G401 (cell line): ENCODE measurements around the gene LGALS14. TPM values are rescaled to one million over a fixed set of nuclear protein-coding genes. Genes with fewer than 3 reads are reported as not detected.
"Not testable (repeated sequence)": the region's sequence is repeated elsewhere in the genome, so short reads cannot be mapped to it uniquely, and the experiment has no call there.

Experiments
- DNase-seq: peaks from one replicate; pipeline ENCODE4 v3.0.0-alpha.2; 2015; ENCODE audit warnings: low spot score
- in situ Hi-C: cut with HindIII; loops from 2 replicates; pipeline ENCODE4 v1.10.0; 2016; ENCODE audit warnings: low sequenced_read_pairs, mixed read lengths
- total RNA-seq: library from RNA; depleted of rRNA; stranded (reverse); fragments of >200 nt; shearing (Covaris generic); gene quantifications from 2 replicates; pipeline ENCODE4 v1.2.3, GENCODE V29; 2014; rRNA removed

The LGALS14 gene
- not detected in 2 replicates for total RNA-seq

DNA sequence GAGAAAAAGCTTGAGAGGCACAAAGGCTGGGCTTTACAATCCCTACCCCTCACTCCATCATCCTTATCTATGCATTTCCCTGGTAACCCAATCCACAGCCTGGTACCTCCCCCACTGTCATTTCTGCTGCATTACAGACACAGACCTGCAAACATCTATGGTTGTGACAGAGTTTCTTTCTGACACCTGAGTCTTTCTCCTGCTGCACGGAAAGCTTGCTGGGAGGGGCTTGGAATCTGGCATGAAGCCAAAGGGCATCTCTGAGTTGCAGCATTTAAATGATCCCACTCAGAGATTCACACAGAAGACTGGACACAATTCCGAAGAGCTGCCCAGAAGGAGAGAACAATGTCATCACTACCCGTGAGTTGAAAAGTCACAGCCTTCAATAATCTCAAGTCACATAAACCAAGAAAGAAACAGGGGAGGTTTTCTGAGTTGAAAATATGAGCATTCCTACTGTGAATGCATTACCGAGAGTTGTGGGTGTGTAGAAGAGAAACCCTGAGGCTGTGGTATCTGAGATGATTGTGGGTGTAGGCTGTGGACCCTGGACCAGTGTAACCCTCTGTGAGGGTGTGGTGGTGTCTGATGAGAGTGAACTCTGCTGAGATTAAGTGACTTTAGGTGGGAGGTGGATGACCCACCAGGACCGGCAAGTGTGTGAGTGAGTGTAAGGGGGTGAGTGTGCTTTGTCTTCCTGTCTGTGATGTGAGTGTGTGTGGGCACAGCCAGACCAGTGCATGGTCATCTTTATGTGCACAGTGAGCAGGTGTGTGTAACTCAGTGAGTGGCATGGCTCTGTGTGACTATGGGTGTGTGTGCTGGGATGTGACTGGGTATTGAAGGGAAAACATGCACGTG lies at the start of gene LGALS14:
LGALS14 (plus strand) TSS at position 301 of the 864 bp plus-strand sequence; CDS start at position 349, 48 bp downstream.
- in situ Hi-C loops, result no loop called here

DNA sequence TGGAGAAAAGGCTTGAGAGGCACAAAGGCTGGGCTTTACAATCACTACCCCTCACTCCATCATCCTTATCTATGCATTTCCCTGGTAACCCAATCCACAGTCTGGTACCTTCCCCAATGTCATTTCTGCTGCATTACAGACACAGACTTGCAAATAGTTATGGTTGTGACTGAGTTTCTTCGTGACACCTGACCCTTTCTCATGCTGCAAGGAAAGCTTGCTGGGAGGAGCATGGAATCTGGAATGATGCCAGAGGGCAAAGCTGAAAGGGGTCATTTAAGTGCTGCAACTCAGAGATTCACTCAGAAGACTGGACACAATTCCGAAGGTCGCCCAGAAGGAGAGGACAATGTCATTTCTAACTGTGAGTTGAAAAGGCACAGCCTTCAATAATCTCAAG lies 48.7 kb upstream of the LGALS14 start, which contains the start of gene LGALS16:
LGALS16 (plus strand) TSS at position 301 of the 400 bp plus-strand sequence; CDS start at position 350, 49 bp downstream.
- in situ Hi-C loops, result no loop called here
- no peak for DNase-seq

More for the DNA sequence above, at the start of gene LGALS14:
- DNase-seq, result no peak

- in situ Hi-C loops, result no loop called here
- no peak for DNase-seq
Observed at GRCh38 chr19:39659791-39660190, 44.5 kb upstream of the LGALS14 start.

DNA sequence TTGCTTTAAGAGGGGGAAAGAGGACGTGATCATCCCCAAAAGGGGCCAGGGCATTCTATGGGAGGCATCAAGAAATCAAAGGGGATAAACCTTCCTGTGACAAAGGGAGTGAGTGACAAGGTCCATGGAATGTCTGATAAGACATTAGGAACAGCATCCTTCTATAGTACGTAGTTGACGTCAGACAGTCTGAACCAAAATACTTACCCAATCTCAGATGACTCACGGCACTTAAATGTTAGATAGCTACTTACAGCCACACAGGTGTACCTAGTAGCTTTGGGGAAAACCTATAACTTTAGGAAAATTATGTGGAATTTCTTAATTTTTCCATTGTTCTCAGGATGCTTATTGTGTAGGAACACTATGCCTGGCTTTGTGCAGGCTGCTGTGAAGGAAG lies 43.6 kb upstream of the LGALS14 start:
- in situ Hi-C loops, result no loop called here
- no peak for DNase-seq

DNA sequence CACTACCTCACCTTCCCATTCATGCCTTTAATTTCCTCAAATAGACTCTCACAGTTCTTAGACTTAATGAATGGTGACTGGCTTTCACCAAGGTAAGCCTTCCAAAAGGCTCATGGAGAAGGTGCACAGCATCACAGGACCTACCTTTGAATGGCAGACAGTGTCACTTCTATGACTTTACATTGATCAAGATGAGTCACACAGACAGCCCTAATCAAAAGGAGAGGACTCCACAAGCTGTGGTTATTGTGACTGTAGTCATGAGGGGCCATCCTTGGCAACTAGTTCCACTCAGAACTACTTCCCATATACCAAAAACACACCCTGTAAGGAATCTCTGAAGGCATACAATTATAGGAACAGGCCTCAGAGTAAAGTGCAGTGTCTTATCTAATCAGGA lies 42.7 kb upstream of the LGALS14 start:
- in situ Hi-C loops, result no loop called here

DNA sequence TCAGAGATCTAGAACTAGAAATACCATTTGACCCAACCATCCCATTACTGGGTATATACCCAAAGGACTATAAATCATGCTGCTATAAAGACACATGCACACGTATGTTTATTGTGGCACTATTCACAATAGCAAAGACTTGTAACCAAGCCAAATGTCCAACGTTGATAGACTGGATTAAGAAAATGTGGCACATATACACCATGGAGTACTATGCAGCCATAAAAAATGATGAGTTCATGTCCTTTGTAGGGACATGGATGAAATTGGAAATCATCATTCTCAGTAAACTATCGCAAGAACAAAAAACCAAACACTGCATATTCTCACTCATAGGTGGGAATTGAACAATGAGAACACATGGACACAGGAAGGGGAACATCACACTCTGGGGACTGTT lies 34.4 kb upstream of the LGALS14 start:
- in situ Hi-C loops, result loop anchor here (10.0 kb wide), 1 partner anchor 105 kb away; no protein-coding TSS in a partner anchor
- DNase-seq, result not testable (repeated sequence)

More for the DNA sequence above, 42.7 kb upstream of the LGALS14 start:
- no peak for DNase-seq

- DNase-seq, result no peak
- in situ Hi-C loops, result loop anchor here (10.0 kb wide), 1 partner anchor 106 kb away; no protein-coding TSS in a partner anchor
Observed at GRCh38 chr19:39670998-39671397, 33.3 kb upstream of the LGALS14 start.

DNA sequence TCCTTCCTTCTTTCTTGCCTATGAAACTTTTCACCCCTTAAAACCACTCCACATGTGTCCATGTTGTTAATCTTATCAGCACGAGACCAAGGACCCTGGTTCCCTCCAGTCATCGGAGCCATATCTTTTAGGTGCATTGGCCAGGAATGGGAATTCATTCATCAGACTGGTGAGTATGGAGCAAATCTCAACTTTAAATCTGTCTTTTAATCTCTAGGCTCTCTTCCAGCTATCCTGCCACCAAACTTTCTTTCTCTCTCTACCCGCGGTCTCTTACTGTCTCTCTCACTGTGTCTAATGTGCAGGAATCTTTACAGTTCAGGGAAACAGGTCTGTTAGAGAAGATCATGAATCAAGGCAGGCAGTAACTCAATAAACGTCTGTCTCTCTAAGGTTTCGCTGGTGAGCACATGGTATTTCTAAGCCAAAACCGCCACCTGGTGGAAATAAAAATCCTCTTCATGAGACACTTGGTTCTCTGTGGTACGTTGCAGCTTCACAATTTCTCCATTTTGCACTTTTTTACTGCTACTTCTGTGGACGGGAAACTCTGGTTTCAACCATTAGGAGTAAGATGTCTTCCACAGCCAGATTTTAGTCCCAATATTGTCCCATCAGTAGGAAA lies 32.4 kb upstream of the LGALS14 start:
- peak; percentile 41 for DNase-seq
- in situ Hi-C loops, result loop anchor here (10.0 kb wide), 1 partner anchor 107 kb away; no protein-coding TSS in a partner anchor

- in situ Hi-C loops, result loop anchor here (10.0 kb wide), 1 partner anchor 108 kb away; no protein-coding TSS in a partner anchor
Observed at GRCh38 chr19:39672473-39672872, 31.8 kb upstream of the LGALS14 start.

GRCh38 chr19:39673862-39674261 lies 30.4 kb upstream of the LGALS14 start:
- in situ Hi-C loops, result loop anchor here (10.0 kb wide), 1 partner anchor 109 kb away; no protein-coding TSS in a partner anchor
- DNase-seq, result not testable (repeated sequence)

More at GRCh38 chr19:39672473-39672872, 31.8 kb upstream of the LGALS14 start:
- no peak for DNase-seq

DNA sequence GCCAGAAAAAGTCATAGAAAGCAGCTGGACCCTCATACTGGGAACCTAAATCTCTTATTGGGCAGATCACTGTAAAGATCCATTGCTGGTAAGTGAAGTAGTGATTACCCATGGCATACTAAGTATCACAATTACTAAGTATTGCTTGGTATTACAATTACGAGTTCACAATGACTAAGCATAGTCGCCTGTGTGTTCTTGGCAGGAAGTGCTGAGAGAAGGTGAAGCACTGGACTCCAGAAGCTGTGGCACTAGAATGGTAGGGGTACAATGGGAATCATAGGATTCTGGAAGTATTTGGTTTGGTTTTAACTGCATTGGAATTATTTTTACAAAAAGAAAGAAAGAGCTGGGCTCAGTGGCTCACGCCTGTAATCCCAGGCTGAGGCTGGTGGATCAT lies 28.3 kb upstream of the LGALS14 start:
- in situ Hi-C loops, result loop anchor here (10.0 kb wide), 1 partner anchor 111 kb away; no protein-coding TSS in a partner anchor
- no peak for DNase-seq

GRCh38 chr19:39677961-39678889 lies 26.1 kb upstream of the LGALS14 start:
- no peak for DNase-seq
- in situ Hi-C loops, result loop anchor here (10.0 kb wide), 1 partner anchor 113 kb away; no protein-coding TSS in a partner anchor

- no peak for DNase-seq
- in situ Hi-C loops, result loop anchor here (10.0 kb wide), 1 partner anchor 114 kb away; no protein-coding TSS in a partner anchor
Observed at GRCh38 chr19:39679056-39679790, 25.1 kb upstream of the LGALS14 start.

DNA sequence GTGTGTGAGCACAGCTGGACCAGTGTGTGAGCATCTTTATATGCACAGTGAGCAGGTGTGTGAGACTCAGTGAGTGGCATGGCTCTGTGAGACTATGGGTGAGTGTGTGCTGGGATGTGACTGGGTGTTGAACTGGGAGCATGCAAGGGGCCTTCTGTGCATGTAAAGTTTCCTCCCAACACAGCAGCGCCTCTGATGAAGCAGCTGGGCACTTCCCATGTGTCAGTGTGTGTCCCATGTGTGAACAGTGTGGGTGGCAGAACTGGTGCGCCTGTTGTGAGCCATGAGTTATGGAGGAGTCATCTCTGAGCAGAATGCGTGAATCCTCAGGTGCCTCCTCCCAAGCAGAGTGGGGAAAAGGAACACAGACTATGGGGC lies 24.5 kb upstream of the LGALS14 start:
- DNase-seq, result no peak
- in situ Hi-C loops, result loop anchor here (10.0 kb wide), 1 partner anchor 115 kb away; no protein-coding TSS in a partner anchor

GRCh38 chr19:39680593-39680992 lies 23.7 kb upstream of the LGALS14 start:
- in situ Hi-C loops, result no loop called here
- DNase-seq, result no peak

GRCh38 chr19:39681416-39681815 lies 22.9 kb upstream of the LGALS14 start:
- no peak for DNase-seq
- in situ Hi-C loops, result no loop called here

DNA sequence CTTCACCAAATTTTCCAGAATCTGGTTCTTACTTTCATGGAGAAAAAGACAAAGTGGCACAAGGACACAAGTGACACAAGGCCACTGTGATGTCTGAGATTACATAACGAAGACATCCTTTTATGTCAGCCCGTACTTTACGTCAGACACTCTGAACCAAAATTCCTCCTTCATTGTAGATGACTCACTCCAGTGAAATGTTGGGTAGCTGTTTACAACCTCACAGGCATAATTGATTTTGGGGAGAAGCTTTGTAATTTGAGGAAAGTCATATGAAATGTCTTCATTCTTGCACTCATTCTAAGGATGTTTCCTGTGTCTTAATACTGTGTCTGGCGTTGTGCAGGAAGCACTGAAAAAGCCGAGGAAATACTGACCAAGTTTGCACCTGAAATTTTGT lies 20.0 kb upstream of the LGALS14 start:
- DNase-seq, result no peak
- in situ Hi-C loops, result no loop called here

GRCh38 chr19:39686739-39687138 lies 17.5 kb upstream of the LGALS14 start:
- DNase-seq, result no peak
- in situ Hi-C loops, result no loop called here
